ENCODE results near the gene SMARCA2.

Gene SMARCA2

GRCh38 chr9:2021731-2022130 is 6.6 kb downstream of the SMARCA2 start:
- no peaks in the 10 kb centered on the region for H3K27me3 ChIP-seq (replicated peaks)
- no peak for DNase-seq
- H3K36me3 ChIP-seq (replicated peaks) = no peaks in the 10 kb centered on the region
- in situ Hi-C loops (cut with HindIII; ENCODE audit: low pct_ligation_motif_present, low sequenced_read_pairs) = no loop called here
- no peak overlapping the region for H3K4me3 ChIP-seq (ENCODE audit: low read depth, low read length)
- TF ChIP-seq CTCF (IDR thresholded peaks at IDR 0.05; ENCODE audit: low read depth, low read length, missing control alignments) = no peak
- no peak overlapping the region for H3K27ac ChIP-seq

- no peak for TF ChIP-seq CTCF (IDR thresholded peaks at IDR 0.05; ENCODE audit: low read depth, low read length, missing control alignments)
- in situ Hi-C loops (cut with HindIII; ENCODE audit: low pct_ligation_motif_present, low sequenced_read_pairs) = no loop called here
- no peak for DNase-seq
- H3K27ac ChIP-seq = no peak overlapping the region
- no peaks in the 10 kb centered on the region for H3K36me3 ChIP-seq (replicated peaks)
- H3K27me3 ChIP-seq (replicated peaks) = no peaks in the 10 kb centered on the region
- no peak overlapping the region for H3K4me3 ChIP-seq (ENCODE audit: low read depth, low read length)
Measured at GRCh38 chr9:2022560-2022959, 7.4 kb downstream of the SMARCA2 start.

GRCh38 chr9:2023042-2023441 is 7.9 kb downstream of the SMARCA2 start:
- no peak overlapping the region for H3K4me3 ChIP-seq (ENCODE audit: low read depth, low read length)
- H3K27ac ChIP-seq = no peak overlapping the region
- DNase-seq = no peak
- no peaks in the 10 kb centered on the region for H3K27me3 ChIP-seq (replicated peaks)
- TF ChIP-seq CTCF (IDR thresholded peaks at IDR 0.05; ENCODE audit: low read depth, low read length, missing control alignments) = no peak
- no peaks in the 10 kb centered on the region for H3K36me3 ChIP-seq (replicated peaks)
- in situ Hi-C loops (cut with HindIII; ENCODE audit: low pct_ligation_motif_present, low sequenced_read_pairs) = no loop called here

GRCh38 chr9:2023532-2023931 is 8.4 kb downstream of the SMARCA2 start:
- no peak overlapping the region for H3K4me3 ChIP-seq (ENCODE audit: low read depth, low read length)
- TF ChIP-seq CTCF (IDR thresholded peaks at IDR 0.05; ENCODE audit: low read depth, low read length, missing control alignments) = no peak
- H3K27ac ChIP-seq = no peak overlapping the region
- H3K27me3 ChIP-seq (replicated peaks) = no peaks in the 10 kb centered on the region
- in situ Hi-C loops (cut with HindIII; ENCODE audit: low pct_ligation_motif_present, low sequenced_read_pairs) = no loop called here
- DNase-seq = no peak
- H3K36me3 ChIP-seq (replicated peaks) = no peaks in the 10 kb centered on the region

GRCh38 chr9:2024888-2025782 is 10.0 kb downstream of the SMARCA2 start:
- TF ChIP-seq CTCF (IDR thresholded peaks at IDR 0.05; ENCODE audit: low read depth, low read length, missing control alignments) = no peak
- DNase-seq = no peak
- Histone ChIP-seq H3K36me3 (replicated peaks) (no peaks in the 10 kb centered on the region), H3K27me3 (replicated peaks) (no peaks in the 10 kb centered on the region), H3K4me3 (ENCODE audit: low read depth, low read length) (no peak overlapping the region), H3K27ac (no peak overlapping the region)
- in situ Hi-C loops (cut with HindIII; ENCODE audit: low pct_ligation_motif_present, low sequenced_read_pairs) = no loop called here

Measured in brain microvascular endothelial cell (primary cell).